ENCODE results near the gene DONSON. TPM values are rescaled to one million over a fixed set of nuclear protein-coding genes. Genes with fewer than 3 reads are reported as not detected.
"Not testable (repeated sequence)": the region's sequence is repeated elsewhere in the genome, so short reads cannot be mapped to it uniquely, and the experiment has no call there.

DONSON gene, protein sequence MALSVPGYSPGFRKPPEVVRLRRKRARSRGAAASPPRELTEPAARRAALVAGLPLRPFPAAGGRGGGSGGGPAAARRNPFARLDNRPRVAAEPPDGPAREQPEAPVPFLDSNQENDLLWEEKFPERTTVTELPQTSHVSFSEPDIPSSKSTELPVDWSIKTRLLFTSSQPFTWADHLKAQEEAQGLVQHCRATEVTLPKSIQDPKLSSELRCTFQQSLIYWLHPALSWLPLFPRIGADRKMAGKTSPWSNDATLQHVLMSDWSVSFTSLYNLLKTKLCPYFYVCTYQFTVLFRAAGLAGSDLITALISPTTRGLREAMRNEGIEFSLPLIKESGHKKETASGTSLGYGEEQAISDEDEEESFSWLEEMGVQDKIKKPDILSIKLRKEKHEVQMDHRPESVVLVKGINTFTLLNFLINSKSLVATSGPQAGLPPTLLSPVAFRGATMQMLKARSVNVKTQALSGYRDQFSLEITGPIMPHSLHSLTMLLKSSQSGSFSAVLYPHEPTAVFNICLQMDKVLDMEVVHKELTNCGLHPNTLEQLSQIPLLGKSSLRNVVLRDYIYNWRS
- 29.2 and 41.9 TPM in 2 replicates for total RNA-seq (2014; rRNA removed)
- Bru-seq, nascent RNA = percentile 65 among the genes with signal in this experiment
- BruChase-seq, experiment 1, labeled RNA remaining after a 6-hour chase = percentile 84 among the genes with signal in this experiment
- percentile 78 among the genes with signal in this experiment for BruChase-seq, experiment 2, labeled RNA remaining after a 2-hour chase
- long read RNA-seq, transcript DONSON-201 (10 exons, 2,170 nt) = major isoform, 14 of 25 reads
- long read RNA-seq, partial matches to known transcripts = 4 of 25 reads
- long read RNA-seq, other reads (novel, unspliced or antisense) = 6 of 25 reads

DNA sequence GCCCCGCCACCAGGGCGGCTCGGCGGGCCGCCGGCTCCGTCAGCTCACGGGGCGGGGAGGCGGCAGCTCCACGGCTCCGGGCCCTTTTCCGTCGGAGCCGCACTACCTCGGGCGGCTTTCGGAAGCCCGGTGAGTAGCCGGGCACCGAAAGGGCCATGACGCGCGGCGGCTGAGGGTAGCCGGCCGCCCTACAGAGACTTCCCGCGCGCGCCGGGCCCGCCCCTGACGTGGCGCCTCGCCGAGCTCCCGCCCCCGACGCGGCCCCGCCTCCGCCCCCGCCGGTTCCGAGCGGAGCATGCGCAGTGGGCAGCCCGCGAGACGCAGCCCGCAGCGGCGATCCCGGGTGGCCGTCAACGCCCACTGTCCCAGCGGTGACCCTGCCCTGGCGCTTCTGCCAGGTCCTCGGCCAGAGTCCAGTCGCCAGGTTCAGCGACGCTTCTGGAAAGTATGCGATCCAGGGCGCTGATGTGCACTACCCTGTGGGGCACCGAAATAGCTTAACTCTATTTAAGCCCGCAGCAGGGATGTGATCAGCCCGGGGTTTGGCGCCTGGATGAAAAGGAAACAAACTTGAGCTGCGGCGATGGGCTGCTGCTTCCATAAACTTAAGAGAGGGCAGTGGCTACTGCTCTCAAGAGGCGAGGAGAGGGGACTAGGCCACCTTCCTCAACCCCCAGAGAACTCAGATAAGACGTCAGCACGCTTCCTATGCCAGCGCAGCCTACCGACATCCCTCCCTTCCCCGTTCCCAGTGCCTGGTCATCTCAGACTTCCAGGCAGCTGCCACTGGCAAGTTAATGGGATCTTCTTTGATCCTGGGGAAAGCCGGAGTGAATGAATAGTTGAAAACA is at the start of gene DONSON:
Gene DONSON (minus strand): TSS at position 200 of the 851 bp plus-strand sequence. CDS start 43 bp downstream, at position 157.
- intact Hi-C loops (cut with micrococcal nuclease) = loop anchor here (2.0 to 5.0 kb wide), 3 partner anchors 18 to 110 kb away; partner anchors contain the start of genes GART, SON and TMEM50B
- BruUV-seq (replicated peaks) = TSS peak; percentile 84
- Histone ChIP-seq H3K9me3 (ENCODE audit: low read length) (no peaks in the 10 kb centered on the region), H3K9ac (ENCODE audit: low read length) (peak within 1 kb of the TSS; percentile 95), H3K36me3 (ENCODE audit: low read depth, low read length) (peaks cover 14% of the 10 kb centered on the region), H3K27ac (ENCODE audit: low read length) (peak within 1 kb of the TSS; percentile 51), H2AFZ (ENCODE audit: low read length) (peak within 1 kb of the TSS; percentile 97), H3K4me1 (ENCODE audit: insufficient read depth, low read length) (peaks cover 25% of the 10 kb centered on the region), H4K20me1 (ENCODE audit: low read length) (no peaks in the 10 kb centered on the region), H3K27me3 (ENCODE audit: low read length) (no peaks in the 10 kb centered on the region), H3K9me2 (replicated peaks; ENCODE audit: low read length) (no peaks in the 10 kb centered on the region), H3K4me2 (ENCODE audit: low read length) (peak within 1 kb of the TSS; percentile 91), H3K4me3 (ENCODE audit: low read length) (peak within 1 kb of the TSS; percentile 98), H3F3A (ENCODE audit: low read length, unreplicated experiment) (peaks cover 8% of the 10 kb centered on the region), H3K79me2 (ENCODE audit: low read length) (peaks cover 36% of the 10 kb centered on the region)
- TF ChIP-seq, protein P1, sequence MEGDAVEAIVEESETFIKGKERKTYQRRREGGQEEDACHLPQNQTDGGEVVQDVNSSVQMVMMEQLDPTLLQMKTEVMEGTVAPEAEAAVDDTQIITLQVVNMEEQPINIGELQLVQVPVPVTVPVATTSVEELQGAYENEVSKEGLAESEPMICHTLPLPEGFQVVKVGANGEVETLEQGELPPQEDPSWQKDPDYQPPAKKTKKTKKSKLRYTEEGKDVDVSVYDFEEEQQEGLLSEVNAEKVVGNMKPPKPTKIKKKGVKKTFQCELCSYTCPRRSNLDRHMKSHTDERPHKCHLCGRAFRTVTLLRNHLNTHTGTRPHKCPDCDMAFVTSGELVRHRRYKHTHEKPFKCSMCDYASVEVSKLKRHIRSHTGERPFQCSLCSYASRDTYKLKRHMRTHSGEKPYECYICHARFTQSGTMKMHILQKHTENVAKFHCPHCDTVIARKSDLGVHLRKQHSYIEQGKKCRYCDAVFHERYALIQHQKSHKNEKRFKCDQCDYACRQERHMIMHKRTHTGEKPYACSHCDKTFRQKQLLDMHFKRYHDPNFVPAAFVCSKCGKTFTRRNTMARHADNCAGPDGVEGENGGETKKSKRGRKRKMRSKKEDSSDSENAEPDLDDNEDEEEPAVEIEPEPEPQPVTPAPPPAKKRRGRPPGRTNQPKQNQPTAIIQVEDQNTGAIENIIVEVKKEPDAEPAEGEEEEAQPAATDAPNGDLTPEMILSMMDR (conservative IDR thresholded peaks at IDR 0.05; ENCODE audit: low read depth, low read length) = no peak
- TF ChIP-seq EZH2phosphoT487 (IDR thresholded peaks at IDR 0.05; ENCODE audit: borderline replicate concordance, low read length) = no peak
- no peak for TF ChIP-seq EZH2 (IDR thresholded peaks at IDR 0.05; ENCODE audit: low read length, unreplicated experiment)
- CTCF ChIA-PET = interaction anchor here (0.5 to 1.9 kb wide), 3 partner anchors 17 to 380 kb away, joined by 3 to 36 read pairs (median 4); no protein-coding TSS in a partner anchor
- ATAC-seq (peak; percentile 85), DNase-seq (peak; percentile 87)
- POLR2A ChIA-PET (ENCODE audit: unreplicated experiment) = interaction anchor here (0.6 to 1.0 kb wide), 4 partner anchors 17 to 264 kb away, joined by 4 to 17 read pairs (median 6); partner anchors contain the start of genes GART, IFNAR1 and TMEM50B

DNA sequence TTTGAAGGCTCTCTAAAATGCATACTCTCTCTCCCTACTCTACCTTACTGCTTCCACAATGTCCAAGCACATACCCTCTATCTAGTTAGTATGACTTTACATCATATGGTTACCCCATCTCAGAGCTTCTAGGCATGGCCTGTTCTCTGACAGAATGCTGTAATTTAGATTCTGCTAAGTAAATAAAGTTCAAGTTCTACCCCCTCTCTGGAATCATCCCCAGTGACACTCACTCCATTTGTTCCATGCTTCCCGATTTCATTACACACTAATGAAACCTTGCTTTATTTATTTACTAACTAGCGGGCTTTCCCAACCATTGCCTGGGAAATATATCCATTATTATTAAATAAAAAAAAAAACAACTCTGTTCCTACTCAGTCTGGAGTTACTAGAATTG is 45.8 kb upstream of the DONSON start:
- TF ChIP-seq EZH2 (IDR thresholded peaks at IDR 0.05; ENCODE audit: low read length, unreplicated experiment) (no peak), EZH2phosphoT487 (IDR thresholded peaks at IDR 0.05; ENCODE audit: borderline replicate concordance, low read length) (no peak)
- TF ChIP-seq, protein P1 (conservative IDR thresholded peaks at IDR 0.05; ENCODE audit: low read depth, low read length) = no peak
- Histone ChIP-seq H3K4me1 (ENCODE audit: insufficient read depth, low read length) (no peaks in the 10 kb centered on the region), H3K36me3 (ENCODE audit: low read depth, low read length) (peaks cover 11% of the 10 kb centered on the region), H2AFZ (ENCODE audit: low read length) (no peak overlapping the region), H3K9ac (ENCODE audit: low read length) (no peak overlapping the region), H3K27me3 (ENCODE audit: low read length) (no peaks in the 10 kb centered on the region), H3K27ac (ENCODE audit: low read length) (no peak overlapping the region), H3K9me3 (ENCODE audit: low read length) (no peaks in the 10 kb centered on the region), H4K20me1 (ENCODE audit: low read length) (no peaks in the 10 kb centered on the region), H3K79me2 (ENCODE audit: low read length) (peaks cover 33% of the 10 kb centered on the region), H3F3A (ENCODE audit: low read length, unreplicated experiment) (no peaks in the 10 kb centered on the region), H3K9me2 (replicated peaks; ENCODE audit: low read length) (no peaks in the 10 kb centered on the region), H3K4me2 (ENCODE audit: low read length) (no peak overlapping the region), H3K4me3 (ENCODE audit: low read length) (no peak overlapping the region)
- ChIA-PET CTCF (no interaction called here), POLR2A (ENCODE audit: unreplicated experiment) (no interaction called here)
- ATAC-seq (no peak), DNase-seq (no peak)
- BruUV-seq (replicated peaks) = no TSS peak
- intact Hi-C loops (cut with micrococcal nuclease) = no loop called here

DNA sequence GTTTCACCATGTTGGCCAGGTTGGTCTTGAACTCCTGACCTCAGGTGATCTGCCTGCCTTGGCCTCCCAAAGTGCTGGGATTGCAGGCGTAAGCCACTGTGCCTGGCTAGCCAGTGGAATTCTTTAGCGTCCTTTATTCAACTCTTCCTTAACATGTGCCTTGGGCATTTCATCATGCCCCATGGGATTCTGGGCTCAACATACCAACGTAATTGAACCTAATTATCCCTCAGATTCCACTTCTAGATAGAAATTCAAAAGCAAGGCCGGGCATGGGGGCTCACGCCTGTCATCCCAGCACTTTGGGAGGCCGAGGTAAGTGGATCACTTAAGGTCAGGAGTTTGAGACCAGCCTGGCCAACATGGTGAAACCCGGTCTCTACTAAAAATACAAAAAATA is 37.7 kb upstream of the DONSON start:
- H3K27me3 ChIP-seq (ENCODE audit: low read length); CTCF ChIA-PET; DNase-seq: not testable (repeated sequence)

More for the DNA sequence above, 37.7 kb upstream of the DONSON start:
- H3F3A ChIP-seq (ENCODE audit: low read length, unreplicated experiment); H3K9me2 ChIP-seq (replicated peaks; ENCODE audit: low read length); H3K27ac ChIP-seq (ENCODE audit: low read length); H3K9me3 ChIP-seq (ENCODE audit: low read length); intact Hi-C loops (cut with micrococcal nuclease); POLR2A ChIA-PET (ENCODE audit: unreplicated experiment); H2AFZ ChIP-seq (ENCODE audit: low read length); H3K79me2 ChIP-seq (ENCODE audit: low read length); ATAC-seq; H3K4me1 ChIP-seq (ENCODE audit: insufficient read depth, low read length); BruUV-seq (replicated peaks); H3K4me2 ChIP-seq (ENCODE audit: low read length); H4K20me1 ChIP-seq (ENCODE audit: low read length); H3K4me3 ChIP-seq (ENCODE audit: low read length); H3K9ac ChIP-seq (ENCODE audit: low read length): not testable (repeated sequence)
- peaks cover 13% of the 10 kb centered on the region for H3K36me3 ChIP-seq (ENCODE audit: low read depth, low read length)
